Adrenal gland (tissue), 12 donors: ENCODE measurements around the gene PEAK1. TPM values are rescaled to one million over a fixed set of nuclear protein-coding genes. Genes with fewer than 3 reads are reported as not detected.
"Not testable (repeated sequence)": the region's sequence is repeated elsewhere in the genome, so short reads cannot be mapped to it uniquely, and the experiment has no call there.

ENCODE experiments used
- DNase-seq, 7 donors: peaks; one replicate each; pipeline ENCODE4 v3.0.0-alpha.2; 2019 to 2020
- H3K27ac ChIP-seq, 5 donors: fragments of 200-600 bp; sonication (generic) in 4 of 5; 1 replicate in 3 of 5; 2 replicates in 2 of 5; pipeline versions ENCODE4 v1.5.1 to v1.8.0; 2016 to 2020; ENCODE audit warnings: mild to moderate bottlenecking in 1 of 5
- H3K27me3 ChIP-seq: fragments of 200-600 bp; 2 replicates; pipeline ENCODE4 v1.8.0; 2021
- H3K36me3 ChIP-seq, 2 donors: fragments of 200-600 bp; replicated peaks in 1 of 2; 1 replicate in 1 of 2; 2 replicates in 1 of 2; pipeline versions ENCODE4 v1.5.1 to v1.8.0; 2018 to 2022
- H3K4me1 ChIP-seq, 2 donors: fragments of 200-600 bp; replicated peaks in 1 of 2; 1 replicate in 1 of 2; 2 replicates in 1 of 2; pipeline versions ENCODE4 v1.5.1 to v1.8.0; 2018 to 2021
- H3K4me3 ChIP-seq, 4 donors: fragments of 200-600 bp; sonication (generic) in 3 of 4; one replicate each; pipeline ENCODE4 v1.5.1; 2016 to 2018
- H3K9me3 ChIP-seq, 3 donors: fragments of 200-600 bp; sonication (generic) in 1 of 3; replicated peaks in 1 of 3; 1 replicate in 2 of 3; 2 replicates in 1 of 3; pipeline versions ENCODE4 v1.5.1 to v1.8.0; 2016 to 2021
- POLR2A ChIP-seq, 2 donors: fragments of 450-650 bp; IDR thresholded peaks; one replicate each; pipeline ENCODE4 v1.6.1; 2017; ENCODE audit warnings: antibody characterized with exemption in 2 of 2, mild to moderate bottlenecking in 2 of 2, moderate library complexity in 1 of 2
- WGBS, 4 donors: extraction: QIAGEN DNeasy Blood & Tissue Kit in 2 of 4; methylation state at CpG; one replicate each; pipeline versions ENCODE4 v1.1.5 to v1.1.7; 2013 to 2017; 5-methylcytosine and 5-hydroxymethylcytosine counted together
- intact Hi-C, 2 donors: fragments of 100-400 bp; cut with DNase I; formaldehyde crosslinking; loops; one replicate each; pipeline versions ENCODE4 v1.14.1 to v1.15.0; 2022 to 2023
- polyA plus RNA-seq, 3 donors: library from polyadenylated mRNA; stranded (reverse); fragments of 200-250 nt in 2 of 3; fragments of 350-450 nt in 1 of 3; fragmentation: Illumina TruSeq in 1 of 3; extraction: RNeasy Lipid Tissue Mini Kit (QIAGEN cat#74804) in 1 of 3; gene quantifications; one replicate each; pipeline ENCODE4 v1.2.3, GENCODE V29; 2013 to 2014
- total RNA-seq, 9 donors: library from RNA; depleted of rRNA in 4 of 9; stranded (reverse); fragments of >200 nt in 4 of 9; fragments of 120-200 nt in 1 of 9; fragmentation: NEBNext Ultra II Directional in 1 of 9; extraction: Animal tissue kit (Norgen Biotek cat#: 25700) in 1 of 9; gene quantifications; one replicate each; pipeline versions ENCODE4 v1.1.0 to v1.2.4, GENCODE V29; 2013 to 2023
- TF ChIP-seq, protein P1 (sequence below), 6 experiments: fragments of 450-650 bp in 4 of 6; fragments of 200-600 bp in 2 of 6; sonication (generic) in 1 of 6; IDR thresholded peaks; 1 replicate in 5 of 6; 2 replicates in 1 of 6; pipeline versions ENCODE4 v1.5.1 to v1.8.0; 2016 to 2021; ENCODE audit warnings: antibody characterized with exemption in 6 of 6, mild to moderate bottlenecking in 2 of 6, moderate library complexity in 1 of 6
- donor health status: healthy with polysubstance abuse.
- donor health status: Bipolar disorder and iron deficiency.
- donor health status: DM: yes; HTN: yes; CAD: no.
- donor health status: DM: no; HTN: no; CAD: no.
- donor health status: DM: no; HTN: no; CAD: no.
- donor health status: DM: yes; HTN: yes; CAD: no.

PEAK1 gene
- total and polyA plus RNA-seq, 12 donors: 3.1 to 68.4 (median 26.4) TPM

DNA sequence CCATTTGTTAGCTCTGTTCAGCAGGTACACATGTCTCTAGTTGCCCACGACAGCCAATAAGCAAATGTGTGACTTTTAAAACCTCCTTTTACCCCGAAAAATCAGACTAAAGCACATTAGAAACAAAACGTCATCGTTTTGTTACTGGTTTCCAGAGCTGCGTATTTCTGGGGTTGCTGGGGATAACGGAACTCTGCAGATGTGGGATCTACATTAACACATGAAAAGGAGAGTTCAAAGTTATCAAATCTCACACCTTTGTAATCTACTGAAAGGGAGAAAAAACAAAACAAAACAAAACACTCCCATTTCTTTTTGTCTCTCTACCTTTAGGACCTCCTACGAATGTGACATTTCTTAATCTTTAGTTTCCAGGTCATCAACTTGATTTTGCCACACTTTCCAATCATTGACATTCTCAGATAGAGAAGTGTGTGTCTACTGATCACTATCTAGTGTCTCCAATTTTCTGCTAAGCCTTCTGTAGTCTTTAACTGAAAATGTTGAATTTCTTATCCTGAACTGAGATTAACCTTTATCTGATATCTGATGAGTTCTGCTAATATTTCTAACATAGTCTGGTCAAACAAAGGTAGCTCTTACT lies 256.0 kb downstream of the PEAK1 start:
- 91 to 94% (median 91%) methylated on average over 7 of the region's 7 CpGs for WGBS, 4 donors
- DNase-seq: no peak
- Histone ChIP-seq H3K36me3 (no peaks in the 10 kb centered on the region), H3K27me3 (no peaks in the 10 kb centered on the region), H3K9me3 (no peaks in the 10 kb centered on the region), H3K4me3 (no peak overlapping the region), H3K27ac (no peak overlapping the region), H3K4me1 (peaks cover 0 to 11% of the 10 kb centered on the region in 2 donors)
- intact Hi-C loops: no loop called here
- TF ChIP-seq POLR2A (IDR thresholded peaks at IDR 0.05): no peak
- TF ChIP-seq, protein P1, sequence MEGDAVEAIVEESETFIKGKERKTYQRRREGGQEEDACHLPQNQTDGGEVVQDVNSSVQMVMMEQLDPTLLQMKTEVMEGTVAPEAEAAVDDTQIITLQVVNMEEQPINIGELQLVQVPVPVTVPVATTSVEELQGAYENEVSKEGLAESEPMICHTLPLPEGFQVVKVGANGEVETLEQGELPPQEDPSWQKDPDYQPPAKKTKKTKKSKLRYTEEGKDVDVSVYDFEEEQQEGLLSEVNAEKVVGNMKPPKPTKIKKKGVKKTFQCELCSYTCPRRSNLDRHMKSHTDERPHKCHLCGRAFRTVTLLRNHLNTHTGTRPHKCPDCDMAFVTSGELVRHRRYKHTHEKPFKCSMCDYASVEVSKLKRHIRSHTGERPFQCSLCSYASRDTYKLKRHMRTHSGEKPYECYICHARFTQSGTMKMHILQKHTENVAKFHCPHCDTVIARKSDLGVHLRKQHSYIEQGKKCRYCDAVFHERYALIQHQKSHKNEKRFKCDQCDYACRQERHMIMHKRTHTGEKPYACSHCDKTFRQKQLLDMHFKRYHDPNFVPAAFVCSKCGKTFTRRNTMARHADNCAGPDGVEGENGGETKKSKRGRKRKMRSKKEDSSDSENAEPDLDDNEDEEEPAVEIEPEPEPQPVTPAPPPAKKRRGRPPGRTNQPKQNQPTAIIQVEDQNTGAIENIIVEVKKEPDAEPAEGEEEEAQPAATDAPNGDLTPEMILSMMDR (IDR thresholded peaks at IDR 0.05): no peak

DNA sequence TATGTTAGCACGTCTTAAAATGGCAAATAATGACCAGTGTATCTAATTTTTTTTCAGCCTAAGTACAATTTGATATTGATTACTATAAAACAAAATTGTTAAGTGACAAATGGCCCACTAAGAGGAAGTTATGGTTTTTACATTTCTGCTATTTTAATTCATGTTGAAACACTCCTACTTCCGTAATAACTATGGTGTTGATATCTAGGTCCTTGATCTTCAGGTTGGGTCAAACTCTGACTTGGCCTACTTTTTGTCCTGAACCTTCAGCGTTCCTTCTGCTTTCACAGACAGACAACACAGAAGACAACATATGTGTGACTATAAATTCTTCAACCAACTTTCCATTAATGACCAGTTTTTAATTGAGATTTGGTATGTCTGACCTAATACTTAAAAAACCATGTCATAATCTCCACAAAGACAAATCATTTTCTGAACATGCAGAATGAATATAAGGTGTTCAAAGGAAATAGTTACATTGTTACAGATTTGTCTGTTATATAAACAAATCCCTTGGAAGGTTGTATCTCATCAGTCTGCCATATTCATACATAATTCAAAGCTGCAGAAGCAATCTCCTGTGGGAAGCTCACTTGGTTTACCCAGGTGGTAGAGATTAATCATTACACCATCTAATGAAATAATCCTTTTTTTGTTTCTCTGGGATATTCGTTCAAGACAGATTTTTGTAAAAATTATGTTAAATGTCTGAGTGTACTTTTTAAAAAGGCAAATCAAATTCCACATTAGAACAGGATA lies 256.9 kb downstream of the PEAK1 start:
- intact Hi-C loops: no loop called here
- Histone ChIP-seq H3K27ac (no peak overlapping the region), H3K27me3 (no peaks in the 10 kb centered on the region), H3K4me1 (peaks cover 0 to 11% of the 10 kb centered on the region in 2 donors), H3K36me3 (no peaks in the 10 kb centered on the region), H3K9me3 (no peaks in the 10 kb centered on the region), H3K4me3 (no peak overlapping the region)
- WGBS, 4 donors: 78 to 83% (median 81%) methylated on average over 4 of the region's 4 CpGs
- no peak for DNase-seq
- TF ChIP-seq, protein P1 (IDR thresholded peaks at IDR 0.05): no peak
- TF ChIP-seq POLR2A (IDR thresholded peaks at IDR 0.05): no peak

DNA sequence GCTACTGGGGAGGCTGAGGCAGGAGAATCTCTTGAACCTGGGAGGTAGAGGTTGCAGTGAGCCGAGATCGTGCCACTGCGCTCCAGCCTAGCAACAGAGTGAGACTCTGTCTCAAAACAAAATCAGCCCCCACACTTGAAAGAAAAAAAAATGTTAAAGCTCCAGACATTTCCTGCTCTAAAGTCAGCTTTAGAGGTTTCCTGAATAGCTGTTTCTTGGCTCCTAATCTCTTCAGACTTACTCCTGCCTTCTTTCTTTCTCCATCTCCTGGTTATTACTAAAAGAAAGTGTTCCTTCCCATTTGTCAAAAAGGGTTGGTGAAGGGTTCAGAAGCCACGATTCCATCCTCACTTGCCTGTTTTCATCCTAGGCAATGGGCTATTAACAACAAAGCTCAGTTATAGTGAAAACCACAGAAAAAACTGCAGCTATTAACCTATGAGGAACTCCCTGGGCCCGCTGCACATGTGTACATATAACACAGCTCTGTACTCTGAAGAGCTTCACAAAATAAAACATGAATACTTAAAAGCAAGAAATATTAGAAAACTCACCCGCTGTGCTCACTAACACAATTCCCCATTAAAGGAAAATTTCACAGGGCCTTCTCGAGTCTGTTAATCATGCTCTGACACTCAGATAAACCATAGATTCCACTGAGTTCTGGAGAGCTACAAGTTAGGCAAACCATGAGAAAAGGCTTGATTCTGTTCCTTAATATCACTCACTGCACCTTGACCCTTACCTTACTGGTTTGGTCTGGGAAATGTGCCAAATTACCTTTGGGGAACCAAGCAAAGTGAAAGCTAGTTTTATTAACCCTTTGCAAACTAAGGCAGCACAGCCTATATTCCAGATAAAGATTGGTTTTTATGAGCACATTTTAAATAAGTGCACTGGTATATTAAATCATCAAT lies 259.1 kb downstream of the PEAK1 start:
- TF ChIP-seq, protein P1 (IDR thresholded peaks at IDR 0.05): no peak
- no peak for TF ChIP-seq POLR2A (IDR thresholded peaks at IDR 0.05)

DNA sequence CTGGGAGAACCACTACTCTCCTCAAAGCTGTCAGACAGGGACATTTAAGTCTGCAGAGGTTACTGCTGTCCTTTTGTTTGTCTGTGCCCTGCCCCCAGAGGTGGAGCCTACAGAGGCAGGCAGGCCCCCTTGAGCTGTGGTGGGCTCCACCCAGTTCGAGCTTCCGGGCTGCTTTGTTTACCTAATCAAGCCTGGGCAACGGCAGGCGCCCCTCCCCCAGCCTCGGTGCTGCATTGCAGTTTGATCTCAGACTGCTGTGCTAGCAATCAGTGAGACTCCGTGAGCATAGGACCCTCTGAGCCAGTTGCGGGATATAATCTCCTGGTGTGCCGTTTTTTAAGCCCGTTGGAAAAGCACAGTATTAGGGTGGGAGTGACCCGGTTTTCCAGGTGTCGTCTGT lies 263.9 kb downstream of the PEAK1 start:
- H3K4me3 ChIP-seq, DNase-seq, H3K9me3 ChIP-seq, H3K4me1 ChIP-seq, H3K27me3 ChIP-seq, H3K36me3 ChIP-seq, intact Hi-C loops, H3K27ac ChIP-seq: not testable (repeated sequence)
- WGBS, 4 donors: 89 to 96% (median 92%) methylated on average over 10 to 11 of the region's 11 CpGs

More for the DNA sequence above, 259.1 kb downstream of the PEAK1 start:
- Histone ChIP-seq H3K27me3 (no peaks in the 10 kb centered on the region), H3K4me1 (peaks cover 0 to 11% of the 10 kb centered on the region in 2 donors), H3K4me3 (no peak overlapping the region), H3K9me3 (no peaks in the 10 kb centered on the region), H3K36me3 (peaks cover 0 to 7% of the 10 kb centered on the region in 2 donors), H3K27ac (no peak overlapping the region)
- WGBS, 4 donors: 60 to 68% (median 63%) methylated on average over 7 of the region's 7 CpGs
- DNase-seq: no peak
- intact Hi-C loops: no loop called here
